Liver (tissue), 3 donors: ENCODE results near the gene ENO3.

Experiments used
- GABPA ChIP-seq, 2 donors: IDR thresholded peaks in 1 of 2; conservative IDR thresholded peaks in 1 of 2; 2 replicates each; pipeline ENCODE4 v1.6.1; 2016; ENCODE audit warnings: antibody characterized with exemption in 2 of 2, mild to moderate bottlenecking in 1 of 2, moderate library complexity in 1 of 2
- RXRA ChIP-seq, 2 donors: IDR thresholded peaks; 2 replicates each; pipeline ENCODE4 v1.6.1; 2017 to 2018; ENCODE audit warnings: antibody characterized with exemption in 2 of 2, mild to moderate bottlenecking in 1 of 2
- TF ChIP-seq, protein P1 (sequence below): fragments of 150-350 bp; IDR thresholded peaks from 2 replicates; pipeline ENCODE4 v1.5.1; 2017; ENCODE audit warnings: improper control_type of control experiment, low read depth, low read length; ENCODE audit not compliant: missing input control
- TF ChIP-seq, protein P2 (sequence below): IDR thresholded peaks from 2 replicates; pipeline ENCODE4 v1.6.1; 2016; ENCODE audit warnings: antibody characterized with exemption
- TF ChIP-seq, protein P3 (sequence below): IDR thresholded peaks from 2 replicates; pipeline ENCODE4 v1.6.1; 2016; ENCODE audit warnings: antibody characterized with exemption, mild to moderate bottlenecking
- donor health status: healthy.
- donor health status: healthy.

- TF ChIP-seq, protein P1, sequence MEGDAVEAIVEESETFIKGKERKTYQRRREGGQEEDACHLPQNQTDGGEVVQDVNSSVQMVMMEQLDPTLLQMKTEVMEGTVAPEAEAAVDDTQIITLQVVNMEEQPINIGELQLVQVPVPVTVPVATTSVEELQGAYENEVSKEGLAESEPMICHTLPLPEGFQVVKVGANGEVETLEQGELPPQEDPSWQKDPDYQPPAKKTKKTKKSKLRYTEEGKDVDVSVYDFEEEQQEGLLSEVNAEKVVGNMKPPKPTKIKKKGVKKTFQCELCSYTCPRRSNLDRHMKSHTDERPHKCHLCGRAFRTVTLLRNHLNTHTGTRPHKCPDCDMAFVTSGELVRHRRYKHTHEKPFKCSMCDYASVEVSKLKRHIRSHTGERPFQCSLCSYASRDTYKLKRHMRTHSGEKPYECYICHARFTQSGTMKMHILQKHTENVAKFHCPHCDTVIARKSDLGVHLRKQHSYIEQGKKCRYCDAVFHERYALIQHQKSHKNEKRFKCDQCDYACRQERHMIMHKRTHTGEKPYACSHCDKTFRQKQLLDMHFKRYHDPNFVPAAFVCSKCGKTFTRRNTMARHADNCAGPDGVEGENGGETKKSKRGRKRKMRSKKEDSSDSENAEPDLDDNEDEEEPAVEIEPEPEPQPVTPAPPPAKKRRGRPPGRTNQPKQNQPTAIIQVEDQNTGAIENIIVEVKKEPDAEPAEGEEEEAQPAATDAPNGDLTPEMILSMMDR, result no peak
- TF ChIP-seq, protein P2, sequence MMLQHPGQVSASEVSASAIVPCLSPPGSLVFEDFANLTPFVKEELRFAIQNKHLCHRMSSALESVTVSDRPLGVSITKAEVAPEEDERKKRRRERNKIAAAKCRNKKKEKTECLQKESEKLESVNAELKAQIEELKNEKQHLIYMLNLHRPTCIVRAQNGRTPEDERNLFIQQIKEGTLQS, result no peak
- TF ChIP-seq, protein P3, sequence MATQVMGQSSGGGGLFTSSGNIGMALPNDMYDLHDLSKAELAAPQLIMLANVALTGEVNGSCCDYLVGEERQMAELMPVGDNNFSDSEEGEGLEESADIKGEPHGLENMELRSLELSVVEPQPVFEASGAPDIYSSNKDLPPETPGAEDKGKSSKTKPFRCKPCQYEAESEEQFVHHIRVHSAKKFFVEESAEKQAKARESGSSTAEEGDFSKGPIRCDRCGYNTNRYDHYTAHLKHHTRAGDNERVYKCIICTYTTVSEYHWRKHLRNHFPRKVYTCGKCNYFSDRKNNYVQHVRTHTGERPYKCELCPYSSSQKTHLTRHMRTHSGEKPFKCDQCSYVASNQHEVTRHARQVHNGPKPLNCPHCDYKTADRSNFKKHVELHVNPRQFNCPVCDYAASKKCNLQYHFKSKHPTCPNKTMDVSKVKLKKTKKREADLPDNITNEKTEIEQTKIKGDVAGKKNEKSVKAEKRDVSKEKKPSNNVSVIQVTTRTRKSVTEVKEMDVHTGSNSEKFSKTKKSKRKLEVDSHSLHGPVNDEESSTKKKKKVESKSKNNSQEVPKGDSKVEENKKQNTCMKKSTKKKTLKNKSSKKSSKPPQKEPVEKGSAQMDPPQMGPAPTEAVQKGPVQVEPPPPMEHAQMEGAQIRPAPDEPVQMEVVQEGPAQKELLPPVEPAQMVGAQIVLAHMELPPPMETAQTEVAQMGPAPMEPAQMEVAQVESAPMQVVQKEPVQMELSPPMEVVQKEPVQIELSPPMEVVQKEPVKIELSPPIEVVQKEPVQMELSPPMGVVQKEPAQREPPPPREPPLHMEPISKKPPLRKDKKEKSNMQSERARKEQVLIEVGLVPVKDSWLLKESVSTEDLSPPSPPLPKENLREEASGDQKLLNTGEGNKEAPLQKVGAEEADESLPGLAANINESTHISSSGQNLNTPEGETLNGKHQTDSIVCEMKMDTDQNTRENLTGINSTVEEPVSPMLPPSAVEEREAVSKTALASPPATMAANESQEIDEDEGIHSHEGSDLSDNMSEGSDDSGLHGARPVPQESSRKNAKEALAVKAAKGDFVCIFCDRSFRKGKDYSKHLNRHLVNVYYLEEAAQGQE, result no peak
- no peak for TF ChIP-seq RXRA (IDR thresholded peaks at IDR 0.05)
- no peak for TF ChIP-seq GABPA (IDR thresholded peaks at IDR 0.05 in 1 of 2, conservative IDR thresholded peaks at IDR 0.05 in 1 of 2)
Observed at GRCh38 chr17:4928881-4929280, 22.0 kb upstream of the ENO3 start.
